GM23338 (cell line): ENCODE measurements around the gene SORCS2. TPM values are rescaled to one million over a fixed set of nuclear protein-coding genes. Genes with fewer than 3 reads are reported as not detected.

Experiments used
- ATAC-seq: fragments of 200-7000 bp; cut with Tn5 transposase; 3 replicates; pipeline ENCODE4 v1.9.1; 2020
- DNase-seq: peaks from one replicate; pipeline ENCODE4 v3.0.0-alpha.2; 2015; ENCODE audit warnings: low spot score
- H2AFZ ChIP-seq: fragments of 200-600 bp; sonication (generic); 2 replicates; pipeline ENCODE4 v1.8.0; 2016; ENCODE audit warnings: antibody characterized with exemption, mild to moderate bottlenecking, moderate library complexity
- H3F3A ChIP-seq: fragments of 200-600 bp; sonication (generic); replicated peaks from 2 replicates; pipeline ENCODE4 v1.8.0; 2017; ENCODE audit warnings: antibody characterized with exemption, mixed run types, low read depth
- H3K27ac ChIP-seq: fragments of 200-600 bp; sonication (generic); 2 replicates; pipeline ENCODE4 v1.6.1; 2016; ENCODE audit warnings: low read depth
- H3K27me3 ChIP-seq: fragments of 200-600 bp; sonication (generic); 2 replicates; pipeline ENCODE4 v1.8.0; 2016; ENCODE audit warnings: mild to moderate bottlenecking, mixed run types, moderate library complexity; ENCODE audit not compliant: insufficient read depth
- H3K36me3 ChIP-seq: fragments of 200-600 bp; sonication (generic); 2 replicates; pipeline ENCODE4 v1.8.0; 2016; ENCODE audit warnings: mild to moderate bottlenecking; ENCODE audit not compliant: insufficient read depth
- H3K4me1 ChIP-seq: fragments of 200-600 bp; sonication (generic); 2 replicates; pipeline ENCODE4 v1.8.0; 2016; ENCODE audit warnings: mild to moderate bottlenecking, moderate library complexity; ENCODE audit not compliant: insufficient read depth
- H3K4me2 ChIP-seq: fragments of 200-600 bp; sonication (generic); 2 replicates; pipeline ENCODE4 v1.7.1; 2017; ENCODE audit warnings: mixed run types
- H3K4me3 ChIP-seq: fragments of 200-600 bp; sonication (generic); 2 replicates; pipeline ENCODE4 v1.6.1; 2016; ENCODE audit warnings: mixed run types
- H3K79me2 ChIP-seq: fragments of 200-600 bp; sonication (generic); replicated peaks from 2 replicates; pipeline ENCODE4 v1.8.0; 2017; ENCODE audit warnings: mild to moderate bottlenecking; ENCODE audit not compliant: insufficient read depth
- H3K9me2 ChIP-seq: fragments of 200-600 bp; sonication (generic); 2 replicates; pipeline ENCODE4 v1.8.0; 2017; ENCODE audit not compliant: insufficient read depth
- H4K20me1 ChIP-seq: fragments of 200-600 bp; sonication (generic); replicated peaks from 2 replicates; pipeline ENCODE4 v1.8.0; 2017; ENCODE audit warnings: mild to moderate bottlenecking; ENCODE audit not compliant: insufficient read depth
- H3K27ac Mint-ChIP-seq: 2 replicates; pipeline ENCODE4 v1.8.0; 2020; ENCODE audit warnings: inconsistent platforms, mild to moderate bottlenecking, moderate library complexity, mixed read lengths
- H3K27me3 Mint-ChIP-seq: 3 replicates; pipeline ENCODE4 v1.8.0; 2022; ENCODE audit warnings: low read depth, mild to moderate bottlenecking, moderate library complexity, mixed read lengths, inconsistent platforms; ENCODE audit not compliant: insufficient read depth, poor library complexity
- H3K36me3 Mint-ChIP-seq: 3 replicates; pipeline ENCODE4 v1.8.0; 2021; ENCODE audit warnings: low read depth, mild to moderate bottlenecking, inconsistent platforms, moderate library complexity, mixed read lengths
- H3K4me1 Mint-ChIP-seq: 3 replicates; pipeline ENCODE4 v1.8.0; 2020; ENCODE audit warnings: mild to moderate bottlenecking, inconsistent platforms, mixed read lengths
- H3K4me3 Mint-ChIP-seq: 3 replicates; pipeline ENCODE4 v1.8.0; 2021; ENCODE audit warnings: moderate library complexity, mild to moderate bottlenecking, inconsistent platforms, mixed read lengths
- H3K9me3 Mint-ChIP-seq: 3 replicates; pipeline ENCODE4 v1.8.0; 2020; ENCODE audit warnings: moderate library complexity, mild to moderate bottlenecking, inconsistent platforms, mixed read lengths
- CREB1 ChIP-seq: fragments of 250-450 bp; sonication (Bioruptor Pico); IDR thresholded peaks from 2 replicates; pipeline ENCODE4 v1.5.0; 2020; ENCODE audit warnings: low read depth, mild to moderate bottlenecking, moderate library complexity
- CTCF ChIP-seq, 2 experiments: fragments of 200-600 bp in 1 of 2; sonication (generic) in 1 of 2; conservative IDR thresholded peaks; 2 replicates each; pipeline versions ENCODE4 v1.5.1 to v1.6.1; 2016 to 2017; ENCODE audit warnings: antibody characterized with exemption in 2 of 2, low read depth in 2 of 2, mild to moderate bottlenecking in 2 of 2, moderate library complexity in 1 of 2
- ETS1 ChIP-seq: IDR thresholded peaks from 2 replicates; pipeline ENCODE4 v1.6.1; 2016; ENCODE audit warnings: antibody characterized with exemption
- NANOG ChIP-seq: IDR thresholded peaks from 2 replicates; pipeline ENCODE4 v1.6.1; 2016; ENCODE audit warnings: antibody characterized with exemption, borderline replicate concordance
- REST ChIP-seq: IDR thresholded peaks from one replicate; pipeline ENCODE4 v1.6.1; 2018; ENCODE audit warnings: antibody characterized with exemption; ENCODE audit not compliant: unreplicated experiment
- ZNF331 ChIP-seq: fragments of 250-450 bp; sonication (Bioruptor Pico); IDR thresholded peaks from 2 replicates; pipeline ENCODE4 v1.5.0; 2020; ENCODE audit warnings: low read depth, mild to moderate bottlenecking, moderate library complexity
- ZNF462 ChIP-seq: fragments of 250-450 bp; sonication (Bioruptor Pico); IDR thresholded peaks from 2 replicates; pipeline ENCODE4 v1.5.0; 2020; ENCODE audit warnings: mild to moderate bottlenecking, moderate library complexity
- polyA plus RNA-seq: library from polyadenylated mRNA; unstranded; fragments of >200 nt; fragmentation: Nextera tagmentation; extraction: Ambion mirVana; gene quantifications from 2 replicates; pipeline ENCODE4 v1.2.1, GENCODE V29; 2016
- total RNA-seq: library from RNA; depleted of rRNA; stranded (reverse); fragments of >200 nt; shearing (Covaris generic); gene quantifications from 2 replicates; pipeline ENCODE4 v1.2.3, GENCODE V29; 2014

Gene SORCS2
- total and polyA plus RNA-seq, 2 experiments from 2014 or later: 0.47 to 2.4 TPM

- Histone ChIP-seq H4K20me1 (no peaks in the 10 kb centered on the region), H3K4me1 (no peaks in the 10 kb centered on the region), H3K27me3 (no peaks in the 10 kb centered on the region), H3K4me2 (no peak overlapping the region), H3K79me2 (no peaks in the 10 kb centered on the region), H3K9me2 (no peaks in the 10 kb centered on the region), H3K27ac (no peak overlapping the region), H3K4me3 (no peak overlapping the region), H3F3A (no peaks in the 10 kb centered on the region), H3K36me3 (no peaks in the 10 kb centered on the region; the same call in 1 of the 2 replicates), H2AFZ (no peak overlapping the region)
- Mint-ChIP-seq H3K4me1 (no peaks in the 10 kb centered on the region), H3K36me3 (peaks cover 13% of the 10 kb centered on the region), H3K27ac (no peak overlapping the region), H3K4me3 (no peak overlapping the region), H3K27me3 (peaks cover 3% of the 10 kb centered on the region), H3K9me3 (peaks cover 52% of the 10 kb centered on the region)
- TF ChIP-seq ZNF331 (CRISPR knock-in tag) (no peak), ETS1 (no peak), CTCF (conservative IDR thresholded peaks at IDR 0.05; ENCODE audit: low read depth in 2 of 2) (peak; percentile 20 to 49; a peak in 3 of 4 replicates)
- peak; percentile 40 for DNase-seq
- ATAC-seq: peak; percentile 70
Measured at GRCh38 chr4:7554905-7555304, 362.6 kb downstream of the SORCS2 start.

- Mint-ChIP-seq H3K9me3 (peaks cover 50% of the 10 kb centered on the region), H3K4me3 (no peak overlapping the region), H3K36me3 (peaks cover 13% of the 10 kb centered on the region), H3K4me1 (no peaks in the 10 kb centered on the region), H3K27ac (no peak overlapping the region), H3K27me3 (peaks cover 2% of the 10 kb centered on the region)
- no peaks in the 10 kb centered on the region for H3K27me3 ChIP-seq
- no peak overlapping the region for H3K4me3 ChIP-seq
- no peaks in the 10 kb centered on the region for H3K9me2 ChIP-seq
- no peak for DNase-seq
- no peak for ATAC-seq
- H3K36me3 ChIP-seq: no peaks in the 10 kb centered on the region; the same call in 1 of the 2 replicates
- no peak overlapping the region for H3K27ac ChIP-seq
- no peaks in the 10 kb centered on the region for H3K79me2 ChIP-seq
- H3F3A ChIP-seq: no peaks in the 10 kb centered on the region
- TF ChIP-seq CREB1: no peak
- no peak for TF ChIP-seq ZNF462 (CRISPR knock-in tag)
- TF ChIP-seq ETS1: no peak
- no peak for TF ChIP-seq ZNF331 (CRISPR knock-in tag)
- TF ChIP-seq NANOG: no peak
- no peak for TF ChIP-seq REST
- no peak overlapping the region for H3K4me2 ChIP-seq
- no peaks in the 10 kb centered on the region for H3K4me1 ChIP-seq
- no peaks in the 10 kb centered on the region for H4K20me1 ChIP-seq
- no peak overlapping the region for H2AFZ ChIP-seq
Measured at GRCh38 chr4:7556558-7556957, 364.2 kb downstream of the SORCS2 start.
